HCT116 (cell line): Measurements from ENCODE around the gene GPRC5D. TPM values are rescaled to one million over a fixed set of nuclear protein-coding genes. Genes with fewer than 3 reads are reported as not detected.

Source experiments
- ATAC-seq: fragments of 200-7000 bp; cut with Tn5 transposase; 2 replicates; pipeline ENCODE4 v1.9.1; 2020; ENCODE audit warnings: mild to moderate bottlenecking, moderate library complexity
- BruUV-seq: library from RNA; stranded (reverse); fragments of 400-500 nt; replicated peaks from 2 replicates; lab custom pipeline; 2021; lab: Mats Ljungman, UMichigan
- CTCF ChIA-PET: fragments of 300-600 bp; sonication (Branson Sonifier 250); formaldehyde crosslinking; loops from one replicate; lab custom pipeline; 2021; ENCODE audit warnings: antibody characterized with exemption; lab: Charles Lee
- POLR2A ChIA-PET: fragments of 300-600, 350-600 bp; sonication (Branson Sonifier 250); formaldehyde crosslinking; loops from one replicate; lab custom pipeline; 2021; ENCODE audit warnings: antibody characterized with exemption; lab: Charles Lee
- RAD21 ChIA-PET, 2 experiments: fragments of 300-600 bp; sonication (Branson Sonifier 250); formaldehyde crosslinking; loops; one replicate each; lab custom pipeline; 2023; ENCODE audit warnings: low total read pairs in 2 of 2; ENCODE audit not compliant: uncharacterized antibody in 2 of 2, unreplicated experiment in 2 of 2, low non-redundant PET in 1 of 2; lab: Charles Lee
- DNase-seq: peaks from one replicate; pipeline ENCODE4 v3.0.0-alpha.2; 2010; ENCODE audit warnings: low read depth, low spot score
- H2AFZ ChIP-seq: fragments of 200-600 bp; shearing (Covaris generic), sonication (generic); 2 replicates; pipeline ENCODE4 v1.6.1; 2017; ENCODE audit warnings: low read depth, mixed run types, mixed read lengths, antibody characterized with exemption, low read length; ENCODE audit not compliant: poor library complexity, severe bottlenecking
- H3K27ac ChIP-seq: 2 replicates; pipeline ENCODE4 v1.5.1; 2012; ENCODE audit warnings: low read depth, low read length
- H3K27me3 ChIP-seq: fragments of 200-600 bp; sonication (generic); 2 replicates; pipeline ENCODE4 v1.6.1; 2016; ENCODE audit warnings: mixed run types, low read length, mixed read lengths; ENCODE audit not compliant: insufficient read depth
- H3K36me3 ChIP-seq, 2 experiments: fragments of 200-500 bp in 1 of 2; fragments of 200-600 bp in 1 of 2; sonication (Bioruptor generic) in 1 of 2; sonication (generic) in 1 of 2; 2 replicates each; pipeline versions ENCODE4 v1.5.1 to v1.6.1; 2014 to 2016; ENCODE audit warnings: low read length in 2 of 2, inconsistent platforms in 1 of 2, mixed read lengths in 1 of 2, mixed run types in 1 of 2; ENCODE audit not compliant: insufficient read depth in 2 of 2, control insufficient read depth in 1 of 2
- H3K4me1 ChIP-seq, 2 experiments: fragments of 200-600 bp in 1 of 2; sonication (generic) in 1 of 2; 2 replicates each; pipeline versions ENCODE4 v1.5.1 to v1.6.1; 2012 to 2017; ENCODE audit warnings: low read length in 2 of 2, inconsistent platforms in 1 of 2, mild to moderate bottlenecking in 1 of 2, mixed read lengths in 1 of 2, mixed run types in 1 of 2, moderate library complexity in 1 of 2; ENCODE audit not compliant: insufficient read depth in 2 of 2, control insufficient read depth in 1 of 2
- H3K4me2 ChIP-seq: fragments of 200-600 bp; sonication (generic); 2 replicates; pipeline ENCODE4 v1.6.1; 2017; ENCODE audit warnings: mixed run types, low read length, mixed read lengths
- H3K4me3 ChIP-seq, 2 experiments: fragments of 200-600 bp in 1 of 2; sonication (generic) in 1 of 2; replicated peaks in 1 of 2; 2 replicates each; pipeline ENCODE4 v1.5.1; 2011 to 2016; ENCODE audit warnings: low read length in 2 of 2, control low read depth in 1 of 2, low read depth in 1 of 2, mild to moderate bottlenecking in 1 of 2, mixed read lengths in 1 of 2, mixed run types in 1 of 2
- H3K79me2 ChIP-seq: fragments of 200-600 bp; sonication (generic); 2 replicates; pipeline ENCODE4 v1.6.1; 2017; ENCODE audit warnings: mild to moderate bottlenecking, mixed run types, low read length, moderate library complexity, mixed read lengths; ENCODE audit not compliant: insufficient read depth
- H3K9ac ChIP-seq: fragments of 200-600 bp; sonication (generic); 2 replicates; pipeline ENCODE4 v1.6.1; 2016; ENCODE audit warnings: low read length, mixed read lengths
- H3K9me2 ChIP-seq: fragments of 200-600 bp; sonication (generic), shearing (Covaris generic); 2 replicates; pipeline ENCODE4 v1.6.1; 2017; ENCODE audit warnings: mixed run types, mild to moderate bottlenecking, moderate library complexity; ENCODE audit not compliant: insufficient read depth
- H3K9me3 ChIP-seq, 2 experiments: fragments of 200-500 bp in 1 of 2; fragments of 200-600 bp in 1 of 2; sonication (Bioruptor generic) in 1 of 2; sonication (generic) in 1 of 2; 2 replicates each; pipeline ENCODE4 v1.6.1; 2014 to 2017; ENCODE audit warnings: low read length in 2 of 2, mixed read lengths in 2 of 2, inconsistent platforms in 1 of 2, low read depth in 1 of 2, mild to moderate bottlenecking in 1 of 2, mixed run types in 1 of 2, moderate library complexity in 1 of 2; ENCODE audit not compliant: control insufficient read depth in 1 of 2, insufficient read depth in 1 of 2
- H4K20me1 ChIP-seq: fragments of 200-600 bp; sonication (generic), shearing (Covaris generic); 2 replicates; pipeline ENCODE4 v1.6.1; 2017; ENCODE audit warnings: mixed run types, mild to moderate bottlenecking, moderate library complexity; ENCODE audit not compliant: insufficient read depth
- CEBPB ChIP-seq: IDR thresholded peaks from 2 replicates; pipeline ENCODE4 v1.6.1; 2012; ENCODE audit warnings: low read depth
- CTCF ChIP-seq, 3 experiments: fragments of 200-600 bp in 1 of 3; sonication (generic) in 1 of 3; IDR thresholded peaks in 2 of 3; conservative IDR thresholded peaks in 1 of 3; 2 replicates each; pipeline ENCODE4 v1.5.1; 2012 to 2017; ENCODE audit warnings: low read depth in 2 of 3, low read length in 2 of 3, antibody characterized with exemption in 1 of 3, borderline replicate concordance in 1 of 3, control low read depth in 1 of 3, mild to moderate bottlenecking in 1 of 3, mixed read lengths in 1 of 3, mixed run types in 1 of 3, moderate library complexity in 1 of 3; ENCODE audit not compliant: insufficient read depth in 1 of 3
- EGR1 ChIP-seq: IDR thresholded peaks from 2 replicates; pipeline ENCODE4 v1.6.1; 2012; ENCODE audit warnings: low read depth
- ELF1 ChIP-seq: IDR thresholded peaks from 2 replicates; pipeline ENCODE4 v1.6.1; 2012; ENCODE audit warnings: low read depth, borderline replicate concordance
- FOSL1 ChIP-seq: IDR thresholded peaks from 2 replicates; pipeline ENCODE4 v1.6.1; 2012; ENCODE audit warnings: low read depth
- JUND ChIP-seq: IDR thresholded peaks from 2 replicates; pipeline ENCODE4 v1.6.1; 2012
- POLR2AphosphoS5 ChIP-seq: IDR thresholded peaks from 2 replicates; pipeline ENCODE4 v1.6.1; 2011; ENCODE audit warnings: mild to moderate bottlenecking, low read depth, low read length, moderate library complexity
- RAD21 ChIP-seq: IDR thresholded peaks from 2 replicates; pipeline ENCODE4 v1.6.1; 2012; ENCODE audit warnings: low read depth, mild to moderate bottlenecking
- SRF ChIP-seq: IDR thresholded peaks from 2 replicates; pipeline ENCODE4 v1.6.1; 2012; ENCODE audit warnings: low read depth
- TCF7L2 ChIP-seq: IDR thresholded peaks from 2 replicates; pipeline ENCODE4 v1.7.0; 2011; ENCODE audit warnings: borderline replicate concordance, inconsistent platforms; ENCODE audit not compliant: insufficient read depth, insufficient read length; ENCODE audit errors: extremely low read depth
- YY1 ChIP-seq: IDR thresholded peaks from 2 replicates; pipeline ENCODE4 v1.6.1; 2011; ENCODE audit warnings: low read length, low read depth, moderate library complexity, mild to moderate bottlenecking; ENCODE audit not compliant: insufficient replicate concordance; ENCODE audit errors: extremely low read depth
- ZBTB33 ChIP-seq: IDR thresholded peaks from 2 replicates; pipeline ENCODE4 v1.6.1; 2011; ENCODE audit warnings: mild to moderate bottlenecking, low read length, moderate library complexity; ENCODE audit not compliant: insufficient replicate concordance; ENCODE audit errors: extremely low read depth
- ZFX ChIP-seq: fragments of 450-650 bp; IDR thresholded peaks from 2 replicates; pipeline ENCODE4 v1.6.1; 2017
- ZNF274 ChIP-seq: fragments of 200-500 bp; sonication (Bioruptor generic); IDR thresholded peaks from 2 replicates; pipeline ENCODE4 v1.6.1; 2014; ENCODE audit warnings: mild to moderate bottlenecking, low read depth, low read length, inconsistent platforms
- intact Hi-C: fragments of 100-400 bp; cut with micrococcal nuclease; formaldehyde crosslinking; loops from 2 replicates; pipeline ENCODE4 v1.10.0; 2022
- total RNA-seq: library from RNA; stranded (reverse); gene quantifications from one replicate; pipeline ENCODE4 v1.2.1, GENCODE V29; 2021; ENCODE audit not compliant: unreplicated experiment
- TF ChIP-seq, protein P1 (sequence below): IDR thresholded peaks from 2 replicates; pipeline ENCODE4 v1.6.1; 2012
- TF ChIP-seq, protein P2 (sequence below): IDR thresholded peaks from 2 replicates; pipeline ENCODE4 v1.6.1; 2012

The GPRC5D gene
- total RNA-seq, 1 experiment from 2014 or later = not detected

- no peaks in the 10 kb centered on the region for H4K20me1 ChIP-seq
- DNase-seq (no peak), ATAC-seq (no peak)
- BruUV-seq = no TSS peak
- intact Hi-C loops = no loop called here
- H3K79me2 ChIP-seq = peaks cover under 1% of the 10 kb centered on the region; the same call in 1 of the 2 replicates
- CTCF ChIA-PET = no interaction called here
- H3K4me3 ChIP-seq = no peak overlapping the region
- RAD21 ChIA-PET = no interaction called here
- H3K27me3 ChIP-seq = no peaks in the 10 kb centered on the region
- peaks cover 0 to 8% of the 10 kb centered on the region in 2 experiments; a peak in 2 of 4 replicates for H3K36me3 ChIP-seq
- no peaks in the 10 kb centered on the region for H3K9me2 ChIP-seq
- peaks cover 7 to 22% of the 10 kb centered on the region in 2 experiments; a peak in 3 of 4 replicates for H3K4me1 ChIP-seq
- no peak overlapping the region for H3K27ac ChIP-seq
- POLR2A ChIA-PET = no interaction called here
- no peaks in the 10 kb centered on the region for H3K9me3 ChIP-seq
- no peak overlapping the region for H3K9ac ChIP-seq
- no peak overlapping the region for H3K4me2 ChIP-seq
- TF ChIP-seq SRF (no peak), JUND (no peak), FOSL1 (no peak), ZNF274 (no peak)
- no peak overlapping the region for H2AFZ ChIP-seq
Observed at GRCh38 chr12:12924169-12924568, 27.8 kb downstream of the GPRC5D start.

DNA sequence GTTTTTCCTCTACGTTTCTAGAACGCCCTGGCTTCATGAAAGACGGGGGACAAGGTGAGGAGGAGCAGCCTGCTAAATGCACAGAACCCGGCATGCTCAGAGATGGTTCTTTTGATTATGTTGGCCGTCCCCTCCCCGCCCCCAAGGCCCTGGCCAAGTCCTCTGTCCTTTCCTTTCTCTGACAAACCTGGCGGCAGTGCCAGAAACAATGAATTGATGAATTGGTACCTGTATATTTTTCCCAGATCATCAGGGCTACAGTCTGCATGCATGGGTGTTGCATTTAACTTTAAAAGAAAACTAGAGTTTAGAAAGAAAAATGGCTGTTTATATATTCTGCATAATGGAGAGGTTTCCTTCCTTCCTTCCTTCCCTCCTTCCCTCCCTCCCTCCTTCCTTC lies 29.0 kb downstream of the GPRC5D start:
- CTCF ChIA-PET = no interaction called here
- Histone ChIP-seq H3K27ac (no peak overlapping the region), H3K9me2 (no peaks in the 10 kb centered on the region), H3K9me3 (no peaks in the 10 kb centered on the region), H3K36me3 (peaks cover 4 to 14% of the 10 kb centered on the region in 2 experiments; a peak in 2 of 4 replicates), H3K4me2 (no peak overlapping the region), H3K79me2 (peaks cover 7% of the 10 kb centered on the region), H3K27me3 (no peaks in the 10 kb centered on the region), H3K4me1 (peaks cover 7 to 30% of the 10 kb centered on the region in 2 experiments; a peak in 3 of 4 replicates), H2AFZ (no peak overlapping the region), H4K20me1 (no peaks in the 10 kb centered on the region; the same call in 1 of the 2 replicates), H3K4me3 (no peak overlapping the region), H3K9ac (no peak overlapping the region)
- no peak for DNase-seq
- no TSS peak for BruUV-seq
- TF ChIP-seq CEBPB (no peak), ELF1 (no peak), JUND (no peak), EGR1 (no peak), ZFX (no peak), ZNF274 (no peak), YY1 (no peak), FOSL1 (no peak), RAD21 (no peak), ZBTB33 (no peak), POLR2AphosphoS5 (no peak), CTCF (IDR thresholded peaks at IDR 0.05 in 2 of 3, conservative IDR thresholded peaks at IDR 0.05 in 1 of 3; ENCODE audit: borderline replicate concordance in 1 of 3, insufficient read depth in 1 of 3, low read depth in 2 of 3, low read length in 2 of 3) (no peak), TCF7L2 (no peak)
- TF ChIP-seq, protein P1, sequence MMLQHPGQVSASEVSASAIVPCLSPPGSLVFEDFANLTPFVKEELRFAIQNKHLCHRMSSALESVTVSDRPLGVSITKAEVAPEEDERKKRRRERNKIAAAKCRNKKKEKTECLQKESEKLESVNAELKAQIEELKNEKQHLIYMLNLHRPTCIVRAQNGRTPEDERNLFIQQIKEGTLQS = no peak
- TF ChIP-seq, protein P2, sequence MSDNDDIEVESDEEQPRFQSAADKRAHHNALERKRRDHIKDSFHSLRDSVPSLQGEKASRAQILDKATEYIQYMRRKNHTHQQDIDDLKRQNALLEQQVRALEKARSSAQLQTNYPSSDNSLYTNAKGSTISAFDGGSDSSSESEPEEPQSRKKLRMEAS = no peak
- POLR2A ChIA-PET = no interaction called here
- RAD21 ChIA-PET = no interaction called here
- intact Hi-C loops = no loop called here
- no peak for ATAC-seq
